HCEC 1CT (cell line): ENCODE measurements around the gene PIRT.
"Not testable (repeated sequence)": the region's sequence is repeated elsewhere in the genome, so short reads cannot be mapped to it uniquely, and the experiment has no call there.

Source experiments
- DNase-seq: peaks from one replicate; pipeline ENCODE4 v3.0.0-alpha.2; 2017

The PIRT gene

DNA sequence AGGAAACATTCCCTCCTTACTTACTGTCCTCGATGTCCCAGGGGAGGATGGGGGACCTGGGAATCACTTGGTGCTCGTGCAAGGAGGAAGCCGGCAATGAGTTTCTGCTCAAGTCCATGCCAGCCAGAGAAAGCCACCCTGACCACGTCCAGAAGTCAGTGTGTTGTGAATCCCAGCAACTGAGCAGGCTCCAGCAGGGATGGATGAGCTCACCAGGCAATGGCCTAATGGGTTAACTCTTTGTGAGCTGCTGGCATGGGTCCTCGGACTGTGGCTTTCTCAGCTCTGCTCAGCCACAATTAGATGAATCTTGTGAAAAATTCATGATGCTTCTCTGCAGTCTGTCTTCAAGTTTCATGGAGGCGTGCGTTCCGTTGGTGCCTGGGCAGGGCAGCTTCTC is at the start of gene PIRT:
Gene PIRT, minus strand, starts transcription at position 167 of the 400 bp plus-strand sequence. CDS start 12,442 bp downstream, outside the sequence.
- no peak for DNase-seq

- DNase-seq: no peak
Measured at GRCh38 chr17:10881959-10882358, 44.1 kb upstream of the PIRT start.

GRCh38 chr17:10879190-10879836 is 41.4 kb upstream of the PIRT start:
- DNase-seq: no peak

GRCh38 chr17:10875984-10876555 is 38.2 kb upstream of the PIRT start:
- no peak for DNase-seq

- DNase-seq: no peak
Measured at GRCh38 chr17:10875430-10875851, 37.6 kb upstream of the PIRT start.

DNA sequence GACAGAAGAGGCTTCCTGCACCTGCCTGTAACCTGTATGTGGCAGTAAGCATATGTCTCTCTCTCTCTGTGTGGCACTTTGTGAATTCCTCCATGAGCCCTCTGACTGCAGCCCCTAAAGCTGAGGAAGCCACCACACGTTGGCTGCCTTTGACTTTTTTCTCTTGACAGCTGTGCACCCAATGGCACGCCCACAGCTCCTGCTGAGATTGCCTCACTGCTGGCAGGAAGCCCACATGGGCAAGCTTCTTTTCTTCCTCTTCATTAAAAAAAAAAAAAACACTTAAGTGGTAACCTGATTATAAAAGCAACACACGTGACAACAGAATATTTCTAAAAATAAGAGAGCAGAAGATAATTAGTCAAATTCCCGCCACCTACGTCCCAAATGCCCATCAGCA is 34.0 kb upstream of the PIRT start:
- no peak for DNase-seq

DNA sequence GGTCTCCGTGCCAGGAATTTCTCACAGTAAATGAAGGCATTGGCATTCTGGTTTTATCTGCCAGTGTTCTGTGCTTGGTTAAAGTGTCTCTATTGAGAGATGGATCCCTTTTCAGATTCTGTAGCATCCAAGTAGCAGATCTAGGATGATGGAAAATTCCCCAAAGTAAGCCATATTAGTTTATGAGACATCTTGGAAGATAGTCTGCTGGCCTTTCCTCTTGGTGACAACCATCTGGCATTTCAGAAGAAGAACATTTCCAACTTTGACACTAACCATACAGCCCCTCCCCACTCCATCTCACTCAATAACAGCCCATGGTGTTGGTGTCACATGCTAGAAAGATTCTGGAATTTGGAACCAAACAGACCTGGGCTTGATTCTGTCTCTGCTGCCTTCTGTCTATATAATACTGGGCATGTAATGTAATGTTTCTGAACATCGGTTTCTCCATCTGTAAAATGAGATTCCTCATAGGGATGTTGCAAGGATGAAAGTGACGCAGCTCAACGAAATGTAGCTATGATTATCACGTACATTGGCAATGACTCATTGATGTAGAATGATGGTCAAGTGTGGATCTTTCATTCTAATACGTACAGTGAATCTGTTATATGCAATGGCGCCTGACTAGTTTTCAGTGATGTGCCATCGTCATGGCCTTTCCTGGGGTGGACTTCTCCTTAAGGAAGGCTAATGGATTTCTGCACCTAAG is 32.6 kb upstream of the PIRT start:
- no peak for DNase-seq

DNA sequence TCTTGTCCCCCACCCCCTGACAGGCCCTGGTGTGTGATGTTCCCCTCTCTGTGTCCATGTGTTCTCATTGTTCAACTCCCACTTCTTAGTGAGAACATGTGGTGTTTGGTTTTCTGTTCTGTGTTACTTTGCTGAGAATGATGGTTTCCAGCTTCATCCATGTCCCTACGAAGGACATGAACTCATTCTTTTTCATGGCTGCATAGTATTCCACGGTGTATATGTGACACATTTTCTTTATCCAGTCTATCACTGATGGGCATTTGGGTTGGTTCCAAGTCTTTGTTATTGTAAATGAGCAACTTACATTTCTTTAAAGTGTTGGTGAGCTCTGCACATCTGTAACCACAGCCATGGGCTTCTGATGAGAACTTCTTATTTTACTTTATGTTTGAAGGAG is 30.9 kb upstream of the PIRT start:
- not testable (repeated sequence) for DNase-seq

DNA sequence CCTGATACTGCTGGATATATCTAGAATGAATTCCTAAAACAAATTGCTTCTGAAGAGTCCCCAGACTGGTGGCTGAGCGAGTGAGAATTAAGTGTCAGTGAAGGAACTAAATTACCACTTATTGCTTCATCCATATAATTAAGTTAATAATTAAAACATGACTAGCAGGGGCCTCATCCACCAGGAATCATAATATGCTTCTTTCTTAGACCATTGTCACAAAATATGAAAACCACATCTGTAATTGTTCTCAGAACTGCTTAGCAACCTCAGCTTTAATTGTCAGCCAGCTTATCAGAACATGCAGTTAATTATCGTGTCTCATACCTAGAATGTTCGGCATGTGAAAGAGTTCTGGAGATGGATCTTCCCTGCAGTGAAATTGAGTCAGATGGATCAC is 21.2 kb upstream of the PIRT start:
- DNase-seq: no peak

GRCh38 chr17:10857976-10858375 is 20.1 kb upstream of the PIRT start:
- DNase-seq: no peak

- DNase-seq: not testable (repeated sequence)
Measured at GRCh38 chr17:10846636-10847035, 8.7 kb upstream of the PIRT start.

DNA sequence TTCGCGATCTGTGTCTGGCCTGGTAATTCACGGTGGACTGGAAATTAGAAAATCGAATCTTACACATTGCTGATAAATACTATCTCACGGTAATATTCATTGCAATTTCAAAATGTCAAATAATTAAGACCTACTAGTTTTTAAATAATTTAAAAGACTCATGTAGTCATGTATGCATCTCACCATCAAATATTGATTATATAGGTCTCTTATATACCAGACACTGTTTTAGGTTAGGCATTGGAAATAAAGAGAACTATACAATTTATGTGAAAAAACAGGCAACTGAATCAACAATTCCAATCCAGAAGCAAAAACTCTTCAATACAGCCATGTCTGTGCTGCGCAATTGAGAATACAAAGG is 7.5 kb upstream of the PIRT start:
- no peak for DNase-seq

DNA sequence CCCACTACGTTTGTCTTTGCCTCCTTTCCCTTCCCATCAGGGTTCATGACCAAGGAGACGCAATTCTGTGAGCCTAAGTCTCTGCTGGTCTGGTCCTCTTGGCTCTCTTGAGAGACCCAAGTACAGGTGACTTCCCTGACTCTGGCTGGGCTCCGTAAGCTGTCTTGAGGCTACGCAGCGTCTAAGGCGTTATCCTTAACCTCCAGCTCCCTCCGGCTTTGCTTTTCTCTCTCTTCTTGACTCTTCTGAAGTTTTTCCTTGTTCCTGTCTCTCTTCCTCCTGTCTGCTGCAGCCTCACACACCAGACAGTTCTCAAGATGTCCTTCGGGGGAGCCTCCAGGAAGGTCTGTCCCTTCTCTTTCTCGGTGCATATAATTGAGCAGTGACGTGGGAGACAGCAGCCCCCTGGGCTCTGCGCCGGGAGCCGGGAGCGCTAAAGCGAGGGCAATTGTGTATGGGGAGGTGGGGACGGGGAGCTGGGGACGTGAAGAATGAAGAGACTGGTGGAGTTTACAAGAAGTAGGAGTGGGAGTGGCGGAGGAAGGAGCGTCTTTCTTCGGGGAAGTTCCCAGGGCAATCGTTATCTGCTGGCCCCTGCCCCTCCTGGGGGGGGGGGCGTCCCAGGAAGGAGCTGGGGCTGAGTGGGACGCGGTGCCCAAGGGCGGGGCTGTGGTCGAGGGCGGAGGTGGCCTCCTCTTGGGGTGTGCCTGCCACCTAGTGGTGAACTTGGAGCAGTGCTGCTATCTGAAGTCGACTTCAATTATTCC is 6.9 kb upstream of the PIRT start:
- peak; percentile 6 for DNase-seq

- DNase-seq: no peak
Measured at GRCh38 chr17:10843811-10844210, 5.9 kb upstream of the PIRT start.

DNA sequence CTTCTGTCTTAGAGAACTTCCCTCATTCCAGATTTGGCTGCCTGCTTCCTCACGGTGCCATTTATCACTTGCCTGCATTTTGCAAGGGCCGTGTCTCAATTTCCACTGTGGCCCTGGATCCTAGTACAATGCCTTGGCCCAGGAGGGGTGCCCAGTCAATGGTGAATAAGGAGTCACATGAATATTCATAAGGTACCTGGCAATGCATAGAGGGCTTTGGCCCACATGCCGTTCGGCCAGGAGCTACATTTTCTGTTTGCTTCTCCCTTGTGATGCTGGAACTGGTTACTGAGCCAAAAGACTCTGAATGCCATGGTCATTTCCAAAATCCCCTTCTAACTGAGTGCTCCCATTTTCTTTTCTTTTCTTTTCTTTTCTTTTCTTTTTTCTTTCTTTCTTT is 4.8 kb upstream of the PIRT start:
- no peak for DNase-seq

GRCh38 chr17:10838682-10839081 is 795 bp upstream of the PIRT start:
- no peak for DNase-seq

- DNase-seq: no peak
Measured at GRCh38 chr17:10836966-10837590, 809 bp downstream of the PIRT start.

- no peak for DNase-seq
Measured at GRCh38 chr17:10836145-10836544, 1.7 kb downstream of the PIRT start.

GRCh38 chr17:10831696-10832095 is 6.2 kb downstream of the PIRT start:
- DNase-seq: no peak

DNA sequence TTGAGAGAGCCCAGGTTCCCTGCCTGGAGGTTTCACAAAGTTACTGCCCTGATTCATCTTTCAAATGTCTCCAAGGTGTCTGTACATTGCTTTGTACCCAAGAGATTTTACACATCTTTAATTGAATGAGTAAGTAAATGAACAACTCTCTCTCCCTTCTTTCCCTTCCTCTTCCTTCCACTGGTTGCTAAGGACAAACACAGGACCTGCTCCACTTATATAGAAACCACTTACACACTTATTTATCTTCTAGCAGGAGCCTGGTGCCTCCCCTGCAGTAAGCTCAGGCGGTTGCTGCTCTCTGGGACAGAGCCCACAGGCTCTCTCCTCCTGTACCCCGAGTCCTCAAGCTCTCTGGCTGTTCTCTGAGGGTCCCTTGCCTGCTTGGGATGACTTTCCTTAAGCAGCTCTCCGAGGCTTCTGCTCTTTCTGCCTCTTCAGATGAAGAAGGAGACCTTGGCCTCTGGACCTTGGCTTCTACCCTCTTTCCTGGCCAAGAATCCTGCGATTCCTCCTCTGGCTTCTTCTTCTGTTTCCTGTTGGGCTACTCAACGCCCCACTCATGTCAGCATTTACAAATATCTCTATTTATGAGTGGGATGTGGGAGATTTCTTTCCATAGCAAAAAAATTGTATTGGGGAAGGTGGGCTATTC is 9.9 kb downstream of the PIRT start:
- no peak for DNase-seq

DNA sequence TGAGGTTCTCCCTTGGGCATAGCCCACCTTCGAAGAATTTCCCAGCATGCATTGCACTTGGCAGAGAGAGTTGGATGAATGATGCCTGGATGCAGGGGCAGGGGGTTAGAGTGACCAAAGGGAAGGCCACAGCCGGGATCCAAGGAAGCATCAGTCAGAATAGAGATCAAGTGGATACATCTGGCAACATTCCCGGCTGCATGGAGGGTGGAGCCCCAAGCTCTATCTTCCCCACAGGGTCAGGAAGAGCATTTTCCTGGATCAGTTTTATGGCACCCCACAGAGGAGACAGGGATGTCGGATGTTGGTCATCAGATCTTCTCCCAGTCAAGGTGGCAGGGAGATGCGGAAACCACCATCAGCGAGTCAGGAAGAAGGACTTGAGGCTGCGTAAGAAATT is 13.0 kb downstream of the PIRT start:
- no peak for DNase-seq

DNA sequence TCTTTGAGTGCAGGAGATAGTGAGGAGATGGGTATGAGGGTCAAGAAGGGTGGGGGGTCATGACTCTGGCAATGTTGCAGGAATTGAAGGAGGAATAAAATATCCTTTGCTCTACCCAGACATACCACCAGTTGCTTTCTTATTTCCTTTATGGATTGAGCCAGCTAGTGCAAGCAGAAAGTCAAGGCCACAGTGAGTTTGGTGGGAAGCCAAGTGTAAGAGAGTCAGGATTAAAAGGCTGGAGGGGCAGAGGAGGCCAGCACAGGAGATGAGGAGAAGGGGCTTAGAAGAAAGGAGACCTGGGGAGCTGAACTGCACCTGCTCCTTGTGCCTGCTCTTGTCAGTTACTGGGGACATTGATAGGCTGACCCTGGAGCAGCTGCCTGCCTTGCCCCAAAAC is 16.1 kb downstream of the PIRT start:
- DNase-seq: no peak

GRCh38 chr17:10821054-10821453 is 16.8 kb downstream of the PIRT start:
- no peak for DNase-seq
